HCT116 (cell line): Measurements from ENCODE around the gene TAF4. TPM values are rescaled to one million over a fixed set of nuclear protein-coding genes. Genes with fewer than 3 reads are reported as not detected.

ENCODE experiments used
- ATAC-seq: fragments of 200-7000 bp; cut with Tn5 transposase; 2 replicates; pipeline ENCODE4 v1.9.1; 2020; ENCODE audit warnings: mild to moderate bottlenecking, moderate library complexity
- BruUV-seq: library from RNA; stranded (reverse); fragments of 400-500 nt; replicated peaks from 2 replicates; lab custom pipeline; 2021; lab: Mats Ljungman, UMichigan
- CTCF ChIA-PET: fragments of 300-600 bp; sonication (Branson Sonifier 250); formaldehyde crosslinking; loops from one replicate; lab custom pipeline; 2021; ENCODE audit warnings: antibody characterized with exemption; lab: Charles Lee
- POLR2A ChIA-PET: fragments of 300-600, 350-600 bp; sonication (Branson Sonifier 250); formaldehyde crosslinking; loops from one replicate; lab custom pipeline; 2021; ENCODE audit warnings: antibody characterized with exemption; lab: Charles Lee
- RAD21 ChIA-PET, 2 experiments: fragments of 300-600 bp; sonication (Branson Sonifier 250); formaldehyde crosslinking; loops; one replicate each; lab custom pipeline; 2023; ENCODE audit warnings: low total read pairs in 2 of 2; ENCODE audit not compliant: uncharacterized antibody in 2 of 2, unreplicated experiment in 2 of 2, low non-redundant PET in 1 of 2; lab: Charles Lee
- DNase-seq: peaks from one replicate; pipeline ENCODE4 v3.0.0-alpha.2; 2010; ENCODE audit warnings: low read depth, low spot score
- H2AFZ ChIP-seq: fragments of 200-600 bp; shearing (Covaris generic), sonication (generic); 2 replicates; pipeline ENCODE4 v1.6.1; 2017; ENCODE audit warnings: low read depth, mixed run types, mixed read lengths, antibody characterized with exemption, low read length; ENCODE audit not compliant: poor library complexity, severe bottlenecking
- H3K27ac ChIP-seq: 2 replicates; pipeline ENCODE4 v1.5.1; 2012; ENCODE audit warnings: low read depth, low read length
- H3K27me3 ChIP-seq: fragments of 200-600 bp; sonication (generic); 2 replicates; pipeline ENCODE4 v1.6.1; 2016; ENCODE audit warnings: mixed run types, low read length, mixed read lengths; ENCODE audit not compliant: insufficient read depth
- H3K36me3 ChIP-seq, 2 experiments: fragments of 200-500 bp in 1 of 2; fragments of 200-600 bp in 1 of 2; sonication (Bioruptor generic) in 1 of 2; sonication (generic) in 1 of 2; 2 replicates each; pipeline versions ENCODE4 v1.5.1 to v1.6.1; 2014 to 2016; ENCODE audit warnings: low read length in 2 of 2, inconsistent platforms in 1 of 2, mixed read lengths in 1 of 2, mixed run types in 1 of 2; ENCODE audit not compliant: insufficient read depth in 2 of 2, control insufficient read depth in 1 of 2
- H3K4me1 ChIP-seq, 2 experiments: fragments of 200-600 bp in 1 of 2; sonication (generic) in 1 of 2; 2 replicates each; pipeline versions ENCODE4 v1.5.1 to v1.6.1; 2012 to 2017; ENCODE audit warnings: low read length in 2 of 2, inconsistent platforms in 1 of 2, mild to moderate bottlenecking in 1 of 2, mixed read lengths in 1 of 2, mixed run types in 1 of 2, moderate library complexity in 1 of 2; ENCODE audit not compliant: insufficient read depth in 2 of 2, control insufficient read depth in 1 of 2
- H3K4me2 ChIP-seq: fragments of 200-600 bp; sonication (generic); 2 replicates; pipeline ENCODE4 v1.6.1; 2017; ENCODE audit warnings: mixed run types, low read length, mixed read lengths
- H3K4me3 ChIP-seq, 2 experiments: fragments of 200-600 bp in 1 of 2; sonication (generic) in 1 of 2; replicated peaks in 1 of 2; 2 replicates each; pipeline ENCODE4 v1.5.1; 2011 to 2016; ENCODE audit warnings: low read length in 2 of 2, control low read depth in 1 of 2, low read depth in 1 of 2, mild to moderate bottlenecking in 1 of 2, mixed read lengths in 1 of 2, mixed run types in 1 of 2
- H3K79me2 ChIP-seq: fragments of 200-600 bp; sonication (generic); 2 replicates; pipeline ENCODE4 v1.6.1; 2017; ENCODE audit warnings: mild to moderate bottlenecking, mixed run types, low read length, moderate library complexity, mixed read lengths; ENCODE audit not compliant: insufficient read depth
- H3K9ac ChIP-seq: fragments of 200-600 bp; sonication (generic); 2 replicates; pipeline ENCODE4 v1.6.1; 2016; ENCODE audit warnings: low read length, mixed read lengths
- H3K9me2 ChIP-seq: fragments of 200-600 bp; sonication (generic), shearing (Covaris generic); 2 replicates; pipeline ENCODE4 v1.6.1; 2017; ENCODE audit warnings: mixed run types, mild to moderate bottlenecking, moderate library complexity; ENCODE audit not compliant: insufficient read depth
- H3K9me3 ChIP-seq, 2 experiments: fragments of 200-500 bp in 1 of 2; fragments of 200-600 bp in 1 of 2; sonication (Bioruptor generic) in 1 of 2; sonication (generic) in 1 of 2; 2 replicates each; pipeline ENCODE4 v1.6.1; 2014 to 2017; ENCODE audit warnings: low read length in 2 of 2, mixed read lengths in 2 of 2, inconsistent platforms in 1 of 2, low read depth in 1 of 2, mild to moderate bottlenecking in 1 of 2, mixed run types in 1 of 2, moderate library complexity in 1 of 2; ENCODE audit not compliant: control insufficient read depth in 1 of 2, insufficient read depth in 1 of 2
- H4K20me1 ChIP-seq: fragments of 200-600 bp; sonication (generic), shearing (Covaris generic); 2 replicates; pipeline ENCODE4 v1.6.1; 2017; ENCODE audit warnings: mixed run types, mild to moderate bottlenecking, moderate library complexity; ENCODE audit not compliant: insufficient read depth
- CBX3 ChIP-seq: IDR thresholded peaks from 2 replicates; pipeline ENCODE4 v1.6.1; 2012; ENCODE audit warnings: low read depth
- CEBPB ChIP-seq: IDR thresholded peaks from 2 replicates; pipeline ENCODE4 v1.6.1; 2012; ENCODE audit warnings: low read depth
- EGR1 ChIP-seq: IDR thresholded peaks from 2 replicates; pipeline ENCODE4 v1.6.1; 2012; ENCODE audit warnings: low read depth
- ELF1 ChIP-seq: IDR thresholded peaks from 2 replicates; pipeline ENCODE4 v1.6.1; 2012; ENCODE audit warnings: low read depth, borderline replicate concordance
- EZH2 ChIP-seq: fragments of 200-600 bp; sonication (generic); IDR thresholded peaks from 2 replicates; pipeline ENCODE4 v1.6.1; 2017; ENCODE audit warnings: antibody characterized with exemption, mixed run types
- EZH2phosphoT487 ChIP-seq: fragments of 200-600 bp; IDR thresholded peaks from 2 replicates; pipeline ENCODE4 v1.6.1; 2018; ENCODE audit warnings: antibody characterized with exemption, borderline replicate concordance
- FOSL1 ChIP-seq: IDR thresholded peaks from 2 replicates; pipeline ENCODE4 v1.6.1; 2012; ENCODE audit warnings: low read depth
- JUND ChIP-seq: IDR thresholded peaks from 2 replicates; pipeline ENCODE4 v1.6.1; 2012
- RAD21 ChIP-seq: IDR thresholded peaks from 2 replicates; pipeline ENCODE4 v1.6.1; 2012; ENCODE audit warnings: low read depth, mild to moderate bottlenecking
- SIN3A ChIP-seq: IDR thresholded peaks from 2 replicates; pipeline ENCODE4 v1.6.1; 2012; ENCODE audit warnings: low read depth
- TCF7L2 ChIP-seq: IDR thresholded peaks from 2 replicates; pipeline ENCODE4 v1.7.0; 2011; ENCODE audit warnings: borderline replicate concordance, inconsistent platforms; ENCODE audit not compliant: insufficient read depth, insufficient read length; ENCODE audit errors: extremely low read depth
- YY1 ChIP-seq: IDR thresholded peaks from 2 replicates; pipeline ENCODE4 v1.6.1; 2011; ENCODE audit warnings: low read length, low read depth, moderate library complexity, mild to moderate bottlenecking; ENCODE audit not compliant: insufficient replicate concordance; ENCODE audit errors: extremely low read depth
- ZFX ChIP-seq: fragments of 450-650 bp; IDR thresholded peaks from 2 replicates; pipeline ENCODE4 v1.6.1; 2017
- intact Hi-C: fragments of 100-400 bp; cut with micrococcal nuclease; formaldehyde crosslinking; loops from 2 replicates; pipeline ENCODE4 v1.10.0; 2022
- total RNA-seq: library from RNA; stranded (reverse); gene quantifications from one replicate; pipeline ENCODE4 v1.2.1, GENCODE V29; 2021; ENCODE audit not compliant: unreplicated experiment
- TF ChIP-seq, protein P1 (sequence below): IDR thresholded peaks from 2 replicates; pipeline ENCODE4 v1.6.1; 2012
- TF ChIP-seq, protein P2 (sequence below), 3 experiments: fragments of 200-600 bp in 1 of 3; sonication (generic) in 1 of 3; IDR thresholded peaks in 2 of 3; conservative IDR thresholded peaks in 1 of 3; 2 replicates each; pipeline ENCODE4 v1.5.1; 2012 to 2017; ENCODE audit warnings: low read depth in 2 of 3, low read length in 2 of 3, antibody characterized with exemption in 1 of 3, borderline replicate concordance in 1 of 3, control low read depth in 1 of 3, mild to moderate bottlenecking in 1 of 3, mixed read lengths in 1 of 3, mixed run types in 1 of 3, moderate library complexity in 1 of 3; ENCODE audit not compliant: insufficient read depth in 1 of 3
- TF ChIP-seq, protein P3 (sequence below): IDR thresholded peaks from 2 replicates; pipeline ENCODE4 v1.6.1; 2011; ENCODE audit warnings: mild to moderate bottlenecking, low read length, moderate library complexity; ENCODE audit not compliant: insufficient replicate concordance; ENCODE audit errors: extremely low read depth
- TF ChIP-seq, protein P4 (sequence below): IDR thresholded peaks from 2 replicates; pipeline ENCODE4 v1.6.1; 2012; ENCODE audit warnings: low read depth

The TAF4 gene
- total RNA-seq, 1 experiment from 2014 or later, result 26.8 TPM

- Histone ChIP-seq H3K9me3 (peaks cover 0 to 9% of the 10 kb centered on the region in 2 experiments; a peak in 2 of 4 replicates), H2AFZ (no peak overlapping the region), H3K36me3 (peaks cover 16 to 29% of the 10 kb centered on the region in 2 experiments; a peak in 3 of 4 replicates), H3K9ac (no peak overlapping the region), H3K27me3 (no peaks in the 10 kb centered on the region), H3K79me2 (0 out of 2 replicates have a peak, but pooled peaks cover 5% of the 10 kb centered on the region), H3K4me2 (no peak overlapping the region), H3K27ac (no peak overlapping the region), H3K4me1 (no peaks in the 10 kb centered on the region), H3K9me2 (no peaks in the 10 kb centered on the region), H3K4me3 (no peak overlapping the region), H4K20me1 (no peaks in the 10 kb centered on the region)
- intact Hi-C loops, result no loop called here
- DNase-seq (no peak), ATAC-seq (no peak)
- TF ChIP-seq, protein P1, sequence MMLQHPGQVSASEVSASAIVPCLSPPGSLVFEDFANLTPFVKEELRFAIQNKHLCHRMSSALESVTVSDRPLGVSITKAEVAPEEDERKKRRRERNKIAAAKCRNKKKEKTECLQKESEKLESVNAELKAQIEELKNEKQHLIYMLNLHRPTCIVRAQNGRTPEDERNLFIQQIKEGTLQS, result no peak
- TF ChIP-seq SIN3A (no peak), ZFX (no peak), FOSL1 (no peak), YY1 (no peak), EZH2phosphoT487 (no peak), JUND (no peak), TCF7L2 (no peak), EGR1 (no peak), RAD21 (no peak), CBX3 (no peak), ELF1 (no peak), CEBPB (no peak), EZH2 (no peak)
- TF ChIP-seq, protein P2, sequence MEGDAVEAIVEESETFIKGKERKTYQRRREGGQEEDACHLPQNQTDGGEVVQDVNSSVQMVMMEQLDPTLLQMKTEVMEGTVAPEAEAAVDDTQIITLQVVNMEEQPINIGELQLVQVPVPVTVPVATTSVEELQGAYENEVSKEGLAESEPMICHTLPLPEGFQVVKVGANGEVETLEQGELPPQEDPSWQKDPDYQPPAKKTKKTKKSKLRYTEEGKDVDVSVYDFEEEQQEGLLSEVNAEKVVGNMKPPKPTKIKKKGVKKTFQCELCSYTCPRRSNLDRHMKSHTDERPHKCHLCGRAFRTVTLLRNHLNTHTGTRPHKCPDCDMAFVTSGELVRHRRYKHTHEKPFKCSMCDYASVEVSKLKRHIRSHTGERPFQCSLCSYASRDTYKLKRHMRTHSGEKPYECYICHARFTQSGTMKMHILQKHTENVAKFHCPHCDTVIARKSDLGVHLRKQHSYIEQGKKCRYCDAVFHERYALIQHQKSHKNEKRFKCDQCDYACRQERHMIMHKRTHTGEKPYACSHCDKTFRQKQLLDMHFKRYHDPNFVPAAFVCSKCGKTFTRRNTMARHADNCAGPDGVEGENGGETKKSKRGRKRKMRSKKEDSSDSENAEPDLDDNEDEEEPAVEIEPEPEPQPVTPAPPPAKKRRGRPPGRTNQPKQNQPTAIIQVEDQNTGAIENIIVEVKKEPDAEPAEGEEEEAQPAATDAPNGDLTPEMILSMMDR (IDR thresholded peaks at IDR 0.05 in 2 of 3, conservative IDR thresholded peaks at IDR 0.05 in 1 of 3; ENCODE audit: borderline replicate concordance in 1 of 3, insufficient read depth in 1 of 3, low read depth in 2 of 3, low read length in 2 of 3), result no peak
- TF ChIP-seq, protein P3, sequence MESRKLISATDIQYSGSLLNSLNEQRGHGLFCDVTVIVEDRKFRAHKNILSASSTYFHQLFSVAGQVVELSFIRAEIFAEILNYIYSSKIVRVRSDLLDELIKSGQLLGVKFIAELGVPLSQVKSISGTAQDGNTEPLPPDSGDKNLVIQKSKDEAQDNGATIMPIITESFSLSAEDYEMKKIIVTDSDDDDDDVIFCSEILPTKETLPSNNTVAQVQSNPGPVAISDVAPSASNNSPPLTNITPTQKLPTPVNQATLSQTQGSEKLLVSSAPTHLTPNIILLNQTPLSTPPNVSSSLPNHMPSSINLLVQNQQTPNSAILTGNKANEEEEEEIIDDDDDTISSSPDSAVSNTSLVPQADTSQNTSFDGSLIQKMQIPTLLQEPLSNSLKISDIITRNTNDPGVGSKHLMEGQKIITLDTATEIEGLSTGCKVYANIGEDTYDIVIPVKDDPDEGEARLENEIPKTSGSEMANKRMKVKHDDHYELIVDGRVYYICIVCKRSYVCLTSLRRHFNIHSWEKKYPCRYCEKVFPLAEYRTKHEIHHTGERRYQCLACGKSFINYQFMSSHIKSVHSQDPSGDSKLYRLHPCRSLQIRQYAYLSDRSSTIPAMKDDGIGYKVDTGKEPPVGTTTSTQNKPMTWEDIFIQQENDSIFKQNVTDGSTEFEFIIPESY, result no peak
- TF ChIP-seq, protein P4, sequence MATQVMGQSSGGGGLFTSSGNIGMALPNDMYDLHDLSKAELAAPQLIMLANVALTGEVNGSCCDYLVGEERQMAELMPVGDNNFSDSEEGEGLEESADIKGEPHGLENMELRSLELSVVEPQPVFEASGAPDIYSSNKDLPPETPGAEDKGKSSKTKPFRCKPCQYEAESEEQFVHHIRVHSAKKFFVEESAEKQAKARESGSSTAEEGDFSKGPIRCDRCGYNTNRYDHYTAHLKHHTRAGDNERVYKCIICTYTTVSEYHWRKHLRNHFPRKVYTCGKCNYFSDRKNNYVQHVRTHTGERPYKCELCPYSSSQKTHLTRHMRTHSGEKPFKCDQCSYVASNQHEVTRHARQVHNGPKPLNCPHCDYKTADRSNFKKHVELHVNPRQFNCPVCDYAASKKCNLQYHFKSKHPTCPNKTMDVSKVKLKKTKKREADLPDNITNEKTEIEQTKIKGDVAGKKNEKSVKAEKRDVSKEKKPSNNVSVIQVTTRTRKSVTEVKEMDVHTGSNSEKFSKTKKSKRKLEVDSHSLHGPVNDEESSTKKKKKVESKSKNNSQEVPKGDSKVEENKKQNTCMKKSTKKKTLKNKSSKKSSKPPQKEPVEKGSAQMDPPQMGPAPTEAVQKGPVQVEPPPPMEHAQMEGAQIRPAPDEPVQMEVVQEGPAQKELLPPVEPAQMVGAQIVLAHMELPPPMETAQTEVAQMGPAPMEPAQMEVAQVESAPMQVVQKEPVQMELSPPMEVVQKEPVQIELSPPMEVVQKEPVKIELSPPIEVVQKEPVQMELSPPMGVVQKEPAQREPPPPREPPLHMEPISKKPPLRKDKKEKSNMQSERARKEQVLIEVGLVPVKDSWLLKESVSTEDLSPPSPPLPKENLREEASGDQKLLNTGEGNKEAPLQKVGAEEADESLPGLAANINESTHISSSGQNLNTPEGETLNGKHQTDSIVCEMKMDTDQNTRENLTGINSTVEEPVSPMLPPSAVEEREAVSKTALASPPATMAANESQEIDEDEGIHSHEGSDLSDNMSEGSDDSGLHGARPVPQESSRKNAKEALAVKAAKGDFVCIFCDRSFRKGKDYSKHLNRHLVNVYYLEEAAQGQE, result no peak
- BruUV-seq, result no TSS peak
- POLR2A ChIA-PET, result no interaction called here
- CTCF ChIA-PET, result no interaction called here
- RAD21 ChIA-PET, result no interaction called here
Observed at GRCh38 chr20:61991476-61991875, 74.2 kb downstream of the TAF4 start.
